ENCODE results near the gene NAT16.

DNA sequence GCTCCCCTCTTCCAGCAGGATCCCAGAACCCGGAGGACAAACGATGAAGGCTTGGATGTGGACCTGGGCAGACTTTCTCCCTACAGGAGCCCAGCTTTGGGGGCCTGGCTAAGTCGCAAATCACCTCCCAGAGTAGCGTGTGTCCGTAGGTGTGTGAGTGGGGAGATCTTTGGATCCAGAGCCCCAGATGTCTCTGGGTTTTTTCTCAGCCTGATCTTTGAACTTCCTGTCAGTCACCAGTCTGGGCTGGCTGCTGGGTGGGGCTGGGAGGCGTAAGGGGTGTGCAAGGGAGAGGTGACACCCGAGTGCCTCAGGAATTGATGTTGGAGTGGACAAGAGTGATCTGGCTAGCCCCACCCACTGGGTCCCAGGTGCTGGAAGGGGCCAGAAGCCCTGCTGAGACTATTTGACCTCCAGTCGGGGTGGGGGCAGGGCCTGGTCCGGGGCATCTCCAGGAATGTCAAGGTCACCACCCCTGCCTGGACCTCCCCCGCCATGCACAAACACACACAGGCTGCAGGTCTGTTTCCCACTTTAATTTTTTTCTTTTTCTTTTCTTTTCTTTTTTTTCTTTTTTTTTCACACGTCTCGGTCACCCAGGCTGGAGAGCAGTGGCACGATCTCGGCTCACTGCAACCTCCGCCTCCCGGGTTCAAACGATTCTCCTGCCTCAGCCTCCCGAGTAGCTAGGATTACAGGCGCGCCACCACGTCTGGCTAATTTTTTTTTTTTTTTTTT lies 20.9 kb upstream of the NAT16 start, which contains the start of gene MOGAT3:
- TF ChIP-seq CTCF (IDR thresholded peaks at IDR 0.05; ENCODE audit: low read depth, low read length, poor library complexity, severe bottlenecking) (no peak), EZH2phosphoT487 (IDR thresholded peaks at IDR 0.05; ENCODE audit: borderline replicate concordance, low read length) (no peak)

Data from DOHH2 (cell line).